Mesothelial cell of epicardium (in vitro differentiated cells): Measurements from ENCODE around the gene HARBI1. TPM values are rescaled to one million over a fixed set of nuclear protein-coding genes. Genes with fewer than 3 reads are reported as not detected.

Experiments used
- DNase-seq, 2 experiments: peaks; one replicate each; pipeline ENCODE4 v3.0.0; 2021; ENCODE audit warnings: low spot score in 2 of 2; ENCODE audit not compliant: unreplicated experiment in 2 of 2
- H3K27ac Mint-ChIP-seq: 2 replicates; pipeline ENCODE4 v1.8.0; 2021; ENCODE audit warnings: mixed read lengths
- H3K27me3 Mint-ChIP-seq: 2 replicates; pipeline ENCODE4 v1.8.0; 2021; ENCODE audit warnings: low read depth, mixed read lengths
- H3K36me3 Mint-ChIP-seq: 2 replicates; pipeline ENCODE4 v1.8.0; 2021; ENCODE audit warnings: mixed read lengths
- H3K4me1 Mint-ChIP-seq: 2 replicates; pipeline ENCODE4 v1.8.0; 2021; ENCODE audit warnings: mixed read lengths
- H3K4me3 Mint-ChIP-seq: 2 replicates; pipeline ENCODE4 v1.8.0; 2021; ENCODE audit warnings: mild to moderate bottlenecking, moderate library complexity, mixed read lengths
- H3K9me3 Mint-ChIP-seq: 2 replicates; pipeline ENCODE4 v1.8.0; 2021; ENCODE audit warnings: mixed read lengths
- total RNA-seq: library from RNA; stranded (reverse); gene quantifications from 3 replicates; pipeline ENCODE4 v1.2.1, GENCODE V29; 2021
- TF ChIP-seq, protein P1 (sequence below): fragments of 200-600 bp; sonication (generic); IDR thresholded peaks from one replicate; pipeline ENCODE4 v1.5.0; 2021; ENCODE audit warnings: antibody characterized with exemption; ENCODE audit not compliant: unreplicated experiment

The HARBI1 gene
- total RNA-seq, 1 donor from 2014 or later, result 6.3 TPM

DNA sequence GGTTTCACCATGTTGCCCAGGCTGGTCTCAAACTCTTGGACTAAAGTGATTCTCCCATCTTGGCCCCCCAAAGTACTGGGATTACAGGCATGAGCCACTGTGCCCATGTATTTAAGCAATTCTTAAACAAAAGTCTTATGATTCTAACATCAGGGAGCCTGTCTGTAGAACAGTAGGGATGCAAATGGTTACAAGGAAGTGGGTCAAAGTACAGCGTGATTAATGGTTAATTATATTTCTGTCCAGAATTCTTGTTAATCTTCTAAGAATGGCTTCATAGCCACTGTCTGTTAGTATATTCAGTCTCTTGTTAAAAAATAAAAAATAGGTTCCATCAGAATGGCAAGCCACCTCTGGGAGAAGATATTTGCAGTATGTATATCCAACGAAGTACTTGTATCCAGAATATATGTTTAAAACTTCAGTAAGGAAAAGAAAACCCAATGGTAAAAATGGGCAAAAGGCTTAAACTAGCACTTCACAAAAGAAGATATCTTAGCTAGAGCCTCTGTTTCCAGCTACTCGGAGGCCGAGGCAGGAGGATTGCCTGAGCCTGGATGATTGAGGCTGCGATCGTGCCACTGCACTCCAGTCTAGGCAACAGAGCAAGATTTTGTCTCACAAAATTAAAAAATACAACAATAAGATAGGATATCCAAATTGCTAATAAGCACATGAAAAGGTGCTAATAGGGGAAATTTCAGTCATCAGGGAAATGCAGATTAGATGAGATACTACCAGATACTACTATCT is 23.2 kb upstream of the HARBI1 start:
- H3K36me3 Mint-ChIP-seq, result peaks cover 28% of the 10 kb centered on the region
- H3K4me3 Mint-ChIP-seq, result no peak overlapping the region
- TF ChIP-seq, protein P1, sequence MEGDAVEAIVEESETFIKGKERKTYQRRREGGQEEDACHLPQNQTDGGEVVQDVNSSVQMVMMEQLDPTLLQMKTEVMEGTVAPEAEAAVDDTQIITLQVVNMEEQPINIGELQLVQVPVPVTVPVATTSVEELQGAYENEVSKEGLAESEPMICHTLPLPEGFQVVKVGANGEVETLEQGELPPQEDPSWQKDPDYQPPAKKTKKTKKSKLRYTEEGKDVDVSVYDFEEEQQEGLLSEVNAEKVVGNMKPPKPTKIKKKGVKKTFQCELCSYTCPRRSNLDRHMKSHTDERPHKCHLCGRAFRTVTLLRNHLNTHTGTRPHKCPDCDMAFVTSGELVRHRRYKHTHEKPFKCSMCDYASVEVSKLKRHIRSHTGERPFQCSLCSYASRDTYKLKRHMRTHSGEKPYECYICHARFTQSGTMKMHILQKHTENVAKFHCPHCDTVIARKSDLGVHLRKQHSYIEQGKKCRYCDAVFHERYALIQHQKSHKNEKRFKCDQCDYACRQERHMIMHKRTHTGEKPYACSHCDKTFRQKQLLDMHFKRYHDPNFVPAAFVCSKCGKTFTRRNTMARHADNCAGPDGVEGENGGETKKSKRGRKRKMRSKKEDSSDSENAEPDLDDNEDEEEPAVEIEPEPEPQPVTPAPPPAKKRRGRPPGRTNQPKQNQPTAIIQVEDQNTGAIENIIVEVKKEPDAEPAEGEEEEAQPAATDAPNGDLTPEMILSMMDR, result no peak

DNA sequence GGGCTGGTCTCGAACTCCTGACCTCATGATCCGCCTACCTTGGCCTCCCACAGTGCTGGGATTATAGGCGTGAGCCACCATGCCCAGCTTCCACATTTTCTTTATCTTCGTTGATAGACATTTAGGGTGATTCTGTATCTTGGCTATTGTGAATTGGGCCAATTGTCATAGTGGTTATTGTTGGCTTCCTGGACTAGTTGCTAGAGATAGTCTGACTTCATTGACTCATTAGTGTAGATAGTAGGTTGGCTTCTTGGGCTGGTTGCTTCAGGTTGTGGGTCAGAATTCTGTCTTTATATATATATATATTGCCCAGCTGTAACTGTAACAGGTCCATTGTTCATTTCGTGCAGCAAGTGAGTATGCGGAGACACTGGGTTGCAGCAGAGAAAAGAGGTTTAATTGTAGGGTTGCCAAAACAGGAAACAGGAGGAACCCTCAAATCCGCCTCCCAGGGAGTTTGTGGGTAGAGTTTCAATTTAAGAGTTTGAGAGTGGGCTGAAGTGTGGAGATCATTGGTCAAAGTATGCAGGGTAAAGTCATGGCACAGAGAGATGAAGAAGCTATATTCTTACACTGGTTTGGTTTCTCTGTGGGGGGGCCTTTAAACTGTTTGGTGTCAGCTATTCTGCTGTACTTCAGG is 22.3 kb upstream of the HARBI1 start:
- Mint-ChIP-seq H3K9me3 (no peaks in the 10 kb centered on the region), H3K4me1 (no peaks in the 10 kb centered on the region), H3K27ac (no peak overlapping the region), H3K27me3 (no peaks in the 10 kb centered on the region), H3K4me3 (no peak overlapping the region), H3K36me3 (peaks cover 23% of the 10 kb centered on the region)
- no peak for DNase-seq
- TF ChIP-seq, protein P1, result no peak

More for the DNA sequence above, 23.2 kb upstream of the HARBI1 start:
- no peak overlapping the region for H3K27ac Mint-ChIP-seq
- no peaks in the 10 kb centered on the region for H3K9me3 Mint-ChIP-seq
- DNase-seq, result no peak
- no peaks in the 10 kb centered on the region for H3K27me3 Mint-ChIP-seq
- H3K4me1 Mint-ChIP-seq, result no peaks in the 10 kb centered on the region

DNA sequence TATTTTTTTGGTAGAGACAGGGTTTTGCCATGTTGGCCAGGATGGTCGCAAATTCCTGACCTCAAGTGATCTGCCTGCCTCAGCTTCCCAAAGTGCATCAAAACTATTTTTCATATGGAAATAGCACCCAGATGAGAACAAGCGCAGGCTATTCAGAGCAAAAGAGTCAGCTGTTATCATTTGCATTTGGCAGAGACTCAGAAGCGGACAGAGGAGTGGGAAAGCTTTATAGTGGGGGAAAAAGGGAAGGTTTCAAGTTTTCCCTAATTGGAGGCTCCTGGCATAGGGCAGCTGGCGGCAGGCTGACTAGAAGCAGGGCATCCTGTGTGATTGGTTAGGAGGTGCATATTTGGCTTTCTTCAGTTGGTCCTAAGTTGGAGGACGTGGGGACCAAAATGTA is 20.5 kb upstream of the HARBI1 start:
- H3K4me1 Mint-ChIP-seq, result no peaks in the 10 kb centered on the region
- no peak for DNase-seq
- H3K36me3 Mint-ChIP-seq, result peaks cover 23% of the 10 kb centered on the region
- H3K27ac Mint-ChIP-seq, result no peak overlapping the region
- TF ChIP-seq, protein P1, result no peak
- H3K9me3 Mint-ChIP-seq, result no peaks in the 10 kb centered on the region
- H3K4me3 Mint-ChIP-seq, result no peak overlapping the region
- no peaks in the 10 kb centered on the region for H3K27me3 Mint-ChIP-seq

GRCh38 chr11:46635557-46636139 is 18.6 kb upstream of the HARBI1 start:
- no peak for DNase-seq
- no peaks in the 10 kb centered on the region for H3K9me3 Mint-ChIP-seq
- H3K4me3 Mint-ChIP-seq, result no peak overlapping the region
- H3K27ac Mint-ChIP-seq, result no peak overlapping the region
- no peaks in the 10 kb centered on the region for H3K27me3 Mint-ChIP-seq
- no peaks in the 10 kb centered on the region for H3K4me1 Mint-ChIP-seq
- H3K36me3 Mint-ChIP-seq, result peaks cover 22% of the 10 kb centered on the region
- TF ChIP-seq, protein P1, result no peak

DNA sequence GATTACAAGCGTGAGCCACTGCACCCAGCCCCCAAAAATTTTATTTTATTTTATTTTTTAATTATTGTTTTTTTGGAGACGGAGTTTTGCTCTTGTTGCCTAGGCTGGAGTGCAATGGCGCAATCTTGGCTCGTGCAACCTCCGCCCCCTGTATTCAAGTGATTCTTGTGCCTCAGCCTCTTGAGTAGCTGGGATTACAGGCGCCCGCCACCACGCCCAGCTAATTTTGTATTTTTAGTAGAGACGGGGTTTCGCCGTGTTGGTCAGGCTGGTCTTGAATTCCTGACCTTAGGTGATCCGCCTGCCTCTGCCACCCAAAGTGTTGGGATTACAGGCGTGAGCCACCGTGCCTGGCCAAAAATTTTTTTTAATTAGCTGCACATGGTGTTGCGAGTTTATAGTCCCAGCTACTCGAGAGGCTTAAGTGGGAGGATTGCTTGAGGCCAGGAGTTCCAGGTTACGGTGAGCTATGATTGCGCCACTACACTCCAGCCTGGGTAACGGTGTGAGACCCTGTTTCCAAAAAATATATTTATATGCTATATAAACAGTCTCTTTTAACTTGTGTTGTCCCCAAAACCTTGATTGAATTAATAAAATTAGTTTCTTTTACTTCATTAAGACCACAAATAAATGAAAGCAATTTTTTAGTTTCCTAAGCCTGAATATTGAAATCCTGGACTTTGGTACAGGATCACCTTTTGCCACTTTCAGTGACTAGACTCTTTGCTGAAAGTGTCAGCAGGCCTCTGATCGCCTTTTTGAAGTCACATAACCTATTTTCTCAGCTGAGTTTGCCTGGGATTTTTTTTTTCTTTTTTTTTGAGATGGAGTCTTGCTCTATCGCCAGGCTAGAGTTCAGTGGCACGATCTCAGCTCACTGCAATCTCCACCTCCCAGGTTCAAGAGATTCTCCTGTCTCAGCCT is 16.5 kb upstream of the HARBI1 start:
- no peak for DNase-seq
- Mint-ChIP-seq H3K27ac (no peak overlapping the region), H3K4me1 (no peaks in the 10 kb centered on the region), H3K27me3 (no peaks in the 10 kb centered on the region), H3K36me3 (peaks cover 9% of the 10 kb centered on the region), H3K9me3 (no peaks in the 10 kb centered on the region), H3K4me3 (no peak overlapping the region)
- TF ChIP-seq, protein P1, result no peak
